CD14-positive monocyte (primary cell): ENCODE results near the gene PDE1C. TPM values are rescaled to one million over a fixed set of nuclear protein-coding genes. Genes with fewer than 3 reads are reported as not detected.

Experiments used
- DNase-seq, 3 donors: peaks; one replicate each; pipeline ENCODE4 v3.0.0-alpha.2; 2011 to 2022
- H2AFZ ChIP-seq: 2 replicates; pipeline ENCODE4 v1.6.0; 2012; ENCODE audit warnings: mild to moderate bottlenecking, low read depth, low read length, inconsistent platforms; ENCODE audit not compliant: insufficient read depth, poor library complexity, severe bottlenecking
- H3K27ac ChIP-seq, 2 donors: 1 replicate in 1 of 2; 2 replicates in 1 of 2; pipeline ENCODE4 v1.5.1; 2012 to 2013; ENCODE audit warnings: low read length in 2 of 2, control low read depth in 1 of 2, inconsistent platforms in 1 of 2, low read depth in 1 of 2, mild to moderate bottlenecking in 1 of 2
- H3K27me3 ChIP-seq, 2 donors: one replicate each; pipeline versions ENCODE4 v1.6.0 to v1.6.1; 2011 to 2013; ENCODE audit warnings: low read length in 2 of 2; ENCODE audit not compliant: control insufficient read depth in 2 of 2, insufficient read depth in 2 of 2
- H3K36me3 ChIP-seq, 2 donors: replicated peaks in 1 of 2; 1 replicate in 1 of 2; 2 replicates in 1 of 2; pipeline versions ENCODE4 v1.5.1 to v1.6.1; 2012 to 2013; ENCODE audit warnings: low read length in 2 of 2, control low read depth in 1 of 2, inconsistent platforms in 1 of 2, mild to moderate bottlenecking in 1 of 2; ENCODE audit not compliant: insufficient read depth in 2 of 2, control insufficient read depth in 1 of 2
- H3K4me1 ChIP-seq, 2 donors: 1 replicate in 1 of 2; 2 replicates in 1 of 2; pipeline versions ENCODE4 v1.5.1 to v1.6.1; 2012 to 2013; ENCODE audit warnings: low read length in 2 of 2, control low read depth in 1 of 2, inconsistent platforms in 1 of 2, mild to moderate bottlenecking in 1 of 2, moderate library complexity in 1 of 2; ENCODE audit not compliant: insufficient read depth in 2 of 2, control insufficient read depth in 1 of 2
- H3K4me2 ChIP-seq: replicated peaks from 2 replicates; pipeline ENCODE3; 2012; ENCODE audit warnings: low read length, moderate library complexity, mild to moderate bottlenecking; ENCODE audit not compliant: poor library complexity, severe bottlenecking; ENCODE audit errors: extremely low read depth
- H3K4me3 ChIP-seq, 3 experiments: fragments of 200-600 bp in 1 of 3; sonication (generic) in 1 of 3; replicated peaks in 1 of 3; 1 replicate in 2 of 3; 2 replicates in 1 of 3; pipeline ENCODE4 v1.5.1; 2011 to 2013; ENCODE audit warnings: low read length in 3 of 3, mild to moderate bottlenecking in 3 of 3, control low read depth in 2 of 3, low read depth in 2 of 3, inconsistent platforms in 1 of 3, moderate library complexity in 1 of 3
- H3K79me2 ChIP-seq: 2 replicates; pipeline ENCODE4 v1.6.0; 2012; ENCODE audit warnings: mild to moderate bottlenecking, control low read depth, inconsistent platforms, low read length, moderate library complexity; ENCODE audit not compliant: insufficient read depth
- H3K9ac ChIP-seq: 2 replicates; pipeline ENCODE4 v1.6.0; 2017; ENCODE audit warnings: low read length, mild to moderate bottlenecking; ENCODE audit not compliant: insufficient read depth, poor library complexity, severe bottlenecking
- H3K9me3 ChIP-seq, 2 donors: replicated peaks in 1 of 2; 1 replicate in 1 of 2; 2 replicates in 1 of 2; pipeline versions ENCODE4 v1.5.1 to v1.6.1; 2012 to 2013; ENCODE audit warnings: low read length in 2 of 2, control low read depth in 1 of 2; ENCODE audit not compliant: control insufficient read depth in 1 of 2, insufficient read depth in 1 of 2
- H4K20me1 ChIP-seq: 2 replicates; pipeline ENCODE4 v1.6.0; 2012; ENCODE audit warnings: mild to moderate bottlenecking, low read length, control low read depth, moderate library complexity; ENCODE audit not compliant: insufficient read depth
- H3K27ac Mint-ChIP-seq, 7 donors: one replicate each; pipeline ENCODE4 v1.8.0; 2020; ENCODE audit warnings: mild to moderate bottlenecking in 7 of 7, mixed read lengths in 7 of 7, moderate library complexity in 6 of 7, inconsistent platforms in 2 of 7
- H3K27me3 Mint-ChIP-seq, 3 donors: one replicate each; pipeline ENCODE4 v1.8.0; 2021 to 2022; ENCODE audit warnings: low read depth in 3 of 3, mild to moderate bottlenecking in 3 of 3, mixed read lengths in 3 of 3, moderate library complexity in 3 of 3, inconsistent platforms in 1 of 3
- H3K36me3 Mint-ChIP-seq, 2 donors: one replicate each; pipeline ENCODE4 v1.8.0; 2020; ENCODE audit warnings: mixed read lengths in 2 of 2, inconsistent platforms in 1 of 2, mild to moderate bottlenecking in 1 of 2
- H3K4me1 Mint-ChIP-seq: one replicate; pipeline ENCODE4 v1.8.0; 2020; ENCODE audit warnings: mild to moderate bottlenecking, mixed read lengths
- H3K4me3 Mint-ChIP-seq, 2 donors: one replicate each; pipeline ENCODE4 v1.8.0; 2020; ENCODE audit warnings: mild to moderate bottlenecking in 2 of 2, mixed read lengths in 2 of 2, moderate library complexity in 1 of 2
- H3K9me3 Mint-ChIP-seq, 7 donors: one replicate each; pipeline ENCODE4 v1.8.0; 2020 to 2022; ENCODE audit warnings: mixed read lengths in 7 of 7, mild to moderate bottlenecking in 6 of 7, moderate library complexity in 6 of 7, inconsistent platforms in 2 of 7
- CTCF ChIP-seq: fragments of 200-600 bp; IDR thresholded peaks from one replicate; pipeline ENCODE4 v1.8.0; 2022; ENCODE audit warnings: antibody characterized with exemption, mild to moderate bottlenecking
- WGBS: methylation state at CpG from one replicate; pipeline ENCODE4 v1.1.5; 2013; ENCODE audit warnings: missing lambda C conversion rate; ENCODE audit not compliant: insufficient coverage; 5-methylcytosine and 5-hydroxymethylcytosine counted together
- intact Hi-C, 2 donors: fragments of 100-400 bp; cut with micrococcal nuclease; formaldehyde crosslinking; loops; one replicate each; pipeline versions ENCODE4 v1.15.0 to v1.15.1; 2023
- polyA plus RNA-seq, 3 donors: library from polyadenylated mRNA; depleted of rRNA in 1 of 3; unstranded in 2 of 3; stranded (reverse) in 1 of 3; fragments of 300-500 nt in 2 of 3; fragments of >200 nt in 1 of 3; fragmentation: Illumina TruSeq in 2 of 3; gene quantifications; 1 replicate in 2 of 3; 2 replicates in 1 of 3; pipeline ENCODE4 v1.2.3, GENCODE V29; 2012 to 2021

PDE1C gene
- polyA plus RNA-seq, 3 donors, result not detected

GRCh38 chr7:32115831-32116230 is 45.6 kb upstream of the PDE1C start:
- Histone ChIP-seq H3K4me1 (no peaks in the 10 kb centered on the region), H2AFZ (no peak overlapping the region), H3K79me2 (no peaks in the 10 kb centered on the region), H4K20me1 (no peaks in the 10 kb centered on the region), H3K27ac (no peak overlapping the region), H3K27me3 (no peaks in the 10 kb centered on the region), H3K4me3 (no peak overlapping the region), H3K4me2 (no peak overlapping the region), H3K9me3 (peaks cover 13 to 19% of the 10 kb centered on the region in 2 donors), H3K36me3 (no peaks in the 10 kb centered on the region), H3K9ac (no peak overlapping the region)
- TF ChIP-seq CTCF, result no peak
- WGBS, result no CpG with 5 or more reads among the region's 1 CpG
- Mint-ChIP-seq H3K4me1 (no peaks in the 10 kb centered on the region), H3K4me3 (no peak overlapping the region), H3K27ac (no peak overlapping the region), H3K9me3 (peaks cover 7 to 28% (median 16%) of the 10 kb centered on the region in 7 donors), H3K36me3 (no peaks in the 10 kb centered on the region), H3K27me3 (peaks cover 0 to 1% (median 0%) of the 10 kb centered on the region in 3 donors)
- intact Hi-C loops, result no loop called here
- no peak for DNase-seq

GRCh38 chr7:32108651-32109050 is 38.4 kb upstream of the PDE1C start:
- H3K27me3 Mint-ChIP-seq, result peaks cover 0 to 1% (median 0%) of the 10 kb centered on the region in 3 donors
- H3K4me1 ChIP-seq, result no peaks in the 10 kb centered on the region
- DNase-seq, result no peak
- H3K9me3 ChIP-seq, result peaks cover 9 to 19% of the 10 kb centered on the region in 2 donors
- H3K4me3 ChIP-seq, result no peak overlapping the region
- intact Hi-C loops, result no loop called here
- H3K4me2 ChIP-seq, result no peak overlapping the region
- H3K9me3 Mint-ChIP-seq, result peaks cover 3 to 22% (median 15%) of the 10 kb centered on the region in 7 donors
- H3K4me3 Mint-ChIP-seq, result no peak overlapping the region
- H2AFZ ChIP-seq, result no peak overlapping the region
- no peak overlapping the region for H3K9ac ChIP-seq
- H3K36me3 Mint-ChIP-seq, result no peaks in the 10 kb centered on the region
- H3K27me3 ChIP-seq, result no peaks in the 10 kb centered on the region
- no peak overlapping the region for H3K27ac ChIP-seq
- no peaks in the 10 kb centered on the region for H4K20me1 ChIP-seq
- no peak overlapping the region for H3K27ac Mint-ChIP-seq
- no peaks in the 10 kb centered on the region for H3K79me2 ChIP-seq
- H3K4me1 Mint-ChIP-seq, result no peaks in the 10 kb centered on the region
- no CpG with 5 or more reads among the region's 2 CpGs for WGBS
- TF ChIP-seq CTCF, result no peak
- no peaks in the 10 kb centered on the region for H3K36me3 ChIP-seq
